Upper lobe of right lung (tissue), 1 donor: ENCODE measurements around the gene GEN1. TPM values are rescaled to one million over a fixed set of nuclear protein-coding genes. Genes with fewer than 3 reads are reported as not detected.

Source experiments
- ATAC-seq: fragments of 200-7000 bp; cut with Tn5 transposase; one replicate; pipeline ENCODE4 v1.9.1; 2020; ENCODE audit warnings: mild to moderate bottlenecking, moderate library complexity
- DNase-seq: peaks from one replicate; pipeline ENCODE4 v3.0.0-alpha.2; 2020
- H3K27ac ChIP-seq: fragments of 200-600 bp; one replicate; pipeline ENCODE4 v1.8.0; 2022
- H3K27me3 ChIP-seq: fragments of 200-600 bp; one replicate; pipeline ENCODE4 v1.8.0; 2022; ENCODE audit warnings: mild to moderate bottlenecking
- H3K36me3 ChIP-seq: fragments of 200-600 bp; one replicate; pipeline ENCODE4 v1.8.0; 2022
- H3K4me1 ChIP-seq: fragments of 200-600 bp; one replicate; pipeline ENCODE4 v1.8.0; 2022
- H3K4me3 ChIP-seq: fragments of 200-600 bp; one replicate; pipeline ENCODE4 v1.8.0; 2022; ENCODE audit warnings: mild to moderate bottlenecking
- H3K9me3 ChIP-seq: fragments of 200-600 bp; one replicate; pipeline ENCODE4 v1.8.0; 2022
- CTCF ChIP-seq: fragments of 200-600 bp; IDR thresholded peaks from one replicate; pipeline ENCODE4 v1.8.0; 2022; ENCODE audit warnings: antibody characterized with exemption
- intact Hi-C: fragments of 100-400 bp; cut with DNase I; formaldehyde crosslinking; loops from one replicate; pipeline ENCODE4 v1.11.0; 2022
- total RNA-seq: library from RNA; stranded (reverse); fragmentation: NEBNext Ultra II Directional; extraction: Animal tissue kit (Norgen Biotek cat#: 25700); gene quantifications from one replicate; pipeline ENCODE4 v1.2.1, GENCODE V29; 2021
- donor health status: DM: no; HTN: yes; CAD: no; lungs with severe emphysema.

Gene GEN1
- total RNA-seq, 1 donor from 2014 or later: 7.0 TPM

GRCh38 chr2:17799301-17800120, 45.6 kb downstream of the GEN1 start:
- Histone ChIP-seq H3K27ac (no peak overlapping the region), H3K9me3 (no peaks in the 10 kb centered on the region), H3K27me3 (no peaks in the 10 kb centered on the region), H3K36me3 (no peaks in the 10 kb centered on the region), H3K4me1 (no peaks in the 10 kb centered on the region), H3K4me3 (no peak overlapping the region)
- intact Hi-C loops: no loop called here
- DNase-seq: no peak
- TF ChIP-seq CTCF: no peak
- ATAC-seq: peak; percentile 39

- DNase-seq (no peak), ATAC-seq (no peak)
- TF ChIP-seq CTCF: no peak
Observed at GRCh38 chr2:17800219-17800618, 46.3 kb downstream of the GEN1 start.

GRCh38 chr2:17800693-17801458, 46.9 kb downstream of the GEN1 start:
- no peaks in the 10 kb centered on the region for H3K9me3 ChIP-seq

More at GRCh38 chr2:17800219-17800618, 46.3 kb downstream of the GEN1 start:
- Histone ChIP-seq H3K36me3 (no peaks in the 10 kb centered on the region), H3K27ac (no peak overlapping the region), H3K27me3 (no peaks in the 10 kb centered on the region), H3K4me3 (no peak overlapping the region), H3K9me3 (no peaks in the 10 kb centered on the region), H3K4me1 (no peaks in the 10 kb centered on the region)
- intact Hi-C loops: no loop called here

GRCh38 chr2:17803497-17803896, 49.6 kb downstream of the GEN1 start:
- TF ChIP-seq CTCF: no peak
- intact Hi-C loops: no loop called here
- Histone ChIP-seq H3K27ac (no peak overlapping the region), H3K9me3 (no peaks in the 10 kb centered on the region), H3K4me1 (no peaks in the 10 kb centered on the region), H3K4me3 (no peak overlapping the region), H3K36me3 (no peaks in the 10 kb centered on the region), H3K27me3 (no peaks in the 10 kb centered on the region)
- DNase-seq (no peak), ATAC-seq (no peak)

More at GRCh38 chr2:17800693-17801458, 46.9 kb downstream of the GEN1 start:
- ATAC-seq: no peak
- no peak for DNase-seq
- no peaks in the 10 kb centered on the region for H3K36me3 ChIP-seq
- intact Hi-C loops: no loop called here
- H3K27ac ChIP-seq: no peak overlapping the region
- TF ChIP-seq CTCF: no peak
- H3K4me3 ChIP-seq: no peak overlapping the region
- no peaks in the 10 kb centered on the region for H3K27me3 ChIP-seq
- no peaks in the 10 kb centered on the region for H3K4me1 ChIP-seq

- Histone ChIP-seq H3K36me3 (no peaks in the 10 kb centered on the region), H3K27ac (no peak overlapping the region), H3K9me3 (no peaks in the 10 kb centered on the region), H3K4me1 (no peaks in the 10 kb centered on the region), H3K27me3 (no peaks in the 10 kb centered on the region), H3K4me3 (no peak overlapping the region)
- no peak for TF ChIP-seq CTCF
- intact Hi-C loops: no loop called here
- DNase-seq (no peak), ATAC-seq (peak; percentile 92)
Observed at GRCh38 chr2:17804358-17804757, 50.4 kb downstream of the GEN1 start.
